Placental epithelial cell (primary cell): ENCODE data around the gene IRAK2. TPM values are rescaled to one million over a fixed set of nuclear protein-coding genes. Genes with fewer than 3 reads are reported as not detected.

Experiments
- small RNA-seq: library from RNA; depleted of rRNA; stranded (forward); fragments of <200 nt; gene quantifications from one replicate; pipeline ENCODE3, GENCODE V24; 2012
- total RNA-seq: library from RNA; depleted of rRNA; stranded (reverse); fragments of >200 nt; gene quantifications from 2 replicates; pipeline ENCODE4 v1.2.3, GENCODE V29; 2012

The IRAK2 gene
- 0.87 and 1.6 TPM in 2 replicates for total RNA-seq

GRCh38 chr3:10164546-10165393, at the start of gene IRAK2:
Gene IRAK2, plus strand, starts transcription at chr3:10164919. Its CDS starts 36 bp downstream, at chr3:10164955.

GRCh38 chr3:10115326-10116137, 49.2 kb upstream of the IRAK2 start, which contains the start of gene BRK1:
Gene BRK1, plus strand, starts transcription at chr3:10115675. Its CDS starts 27 bp downstream, at chr3:10115702.

GRCh38 chr3:10248184-10248983, 83.7 kb downstream of the IRAK2 start, which contains the start of gene TATDN2:
Gene TATDN2, plus strand, starts transcription at chr3:10248459. Its CDS starts 742 bp downstream, at chr3:10249201.

GRCh38 chr3:10292505-10293419, 128.0 kb downstream of the IRAK2 start, which contains the start of gene GHRL:
Gene GHRL, minus strand, starts transcription at chr3:10292947. Its CDS starts 2,767 bp downstream, at chr3:10290180.

Small RNAs within 50 kb of the gene (small RNA-seq; reads per million reads assigned to genes)
- gene RF02126 = not detected

Other genes starting within 250 kb of the IRAK2 start
- gene IL17RC, start 247.8 kb upstream of the IRAK2 start, total RNA-seq = 365 and 408 TPM in 2 replicates
- 33.5 and 40.8 TPM in 2 replicates for gene CRELD1, start 231.1 kb upstream of the IRAK2 start, total RNA-seq
- 1.8 and 3.1 TPM in 2 replicates for gene PRRT3, start 212.5 kb upstream of the IRAK2 start, total RNA-seq
- 33.4 and 41.2 TPM in 2 replicates for gene EMC3, start 178.1 kb upstream of the IRAK2 start, total RNA-seq
- gene FANCD2, start 138.5 kb upstream of the IRAK2 start, total RNA-seq = 6.3 and 9.7 TPM in 2 replicates
- gene FANCD2OS, start 56.7 kb upstream of the IRAK2 start, total RNA-seq = not detected in 2 replicates
- gene BRK1, start 49.2 kb upstream of the IRAK2 start, total RNA-seq = 95.9 and 106 TPM in 2 replicates
- 32.9 and 47.5 TPM in 2 replicates for gene VHL, start 23.1 kb upstream of the IRAK2 start, total RNA-seq
- 20.8 and 24.7 TPM in 2 replicates for gene TATDN2, start 83.5 kb downstream of the IRAK2 start, total RNA-seq
- gene GHRL, start 128.0 kb downstream of the IRAK2 start, total RNA-seq = under 0.01 TPM in 1 of 2 replicates, not detected in the other
- gene SEC13, start 156.2 kb downstream of the IRAK2 start, total RNA-seq = 247 and 359 TPM in 2 replicates